Erythroblast (primary cell): ENCODE results near the gene DEPP1.

Experiments used
- GATA1 ChIP-seq: IDR thresholded peaks from 2 replicates; pipeline ENCODE4 v1.6.1; 2011; ENCODE audit warnings: low read depth, mild to moderate bottlenecking, control low read depth, low read length, moderate library complexity
- POLR2A ChIP-seq: IDR thresholded peaks from 2 replicates; pipeline ENCODE4 v1.6.1; 2011; ENCODE audit warnings: mild to moderate bottlenecking, low read length

DNA sequence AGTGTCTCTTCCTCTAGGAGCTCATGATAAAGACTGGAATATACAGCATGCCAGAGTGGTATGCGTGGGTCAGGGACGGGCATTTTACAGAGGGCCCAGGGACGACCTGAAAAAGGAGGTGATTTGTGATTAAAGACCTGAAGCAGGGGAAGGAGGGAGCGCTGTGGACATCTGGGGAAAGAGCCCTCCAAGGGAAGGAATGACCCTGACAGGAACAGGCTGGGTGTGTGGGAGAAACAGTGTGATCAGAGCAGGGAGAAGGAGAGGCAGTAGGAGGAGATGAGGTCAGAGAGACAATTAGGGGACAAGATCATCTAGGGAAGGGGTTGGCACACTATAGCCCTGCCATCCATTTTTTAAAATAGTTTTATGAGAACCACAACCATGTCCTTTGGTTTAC, 22.4 kb downstream of the DEPP1 start:
- TF ChIP-seq POLR2A, result no peak
- no peak for TF ChIP-seq GATA1
